B cell (primary cell): ENCODE data around the gene RER1.

ENCODE experiments used
- EZH2 ChIP-seq: IDR thresholded peaks from 2 replicates; pipeline ENCODE4 v1.6.1; 2012; ENCODE audit warnings: borderline replicate concordance, low read depth, mild to moderate bottlenecking, moderate library complexity, low read length; ENCODE audit not compliant: insufficient read depth, poor library complexity, severe bottlenecking
- TF ChIP-seq, protein P1 (sequence below): fragments of 200-600 bp; IDR thresholded peaks from one replicate; pipeline ENCODE4 v1.8.0; 2022; ENCODE audit warnings: antibody characterized with exemption, mild to moderate bottlenecking

DNA sequence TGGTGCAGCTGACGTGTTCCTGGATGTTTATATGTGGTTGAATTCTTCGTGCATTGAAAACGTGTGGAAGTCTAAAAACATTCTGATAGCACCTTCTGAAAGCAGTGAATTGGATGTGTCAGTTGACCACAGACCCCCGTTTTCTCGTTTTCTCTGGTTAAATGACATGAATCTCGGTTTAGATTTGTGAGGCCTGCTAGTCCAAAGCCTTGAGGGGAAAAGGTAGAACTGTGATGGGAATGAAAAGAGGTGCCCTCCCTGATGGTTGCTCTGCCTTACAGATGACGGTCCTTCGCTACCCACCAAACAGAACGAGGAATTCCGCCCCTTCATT lies 8.9 kb downstream of the RER1 start:
- TF ChIP-seq, protein P1, sequence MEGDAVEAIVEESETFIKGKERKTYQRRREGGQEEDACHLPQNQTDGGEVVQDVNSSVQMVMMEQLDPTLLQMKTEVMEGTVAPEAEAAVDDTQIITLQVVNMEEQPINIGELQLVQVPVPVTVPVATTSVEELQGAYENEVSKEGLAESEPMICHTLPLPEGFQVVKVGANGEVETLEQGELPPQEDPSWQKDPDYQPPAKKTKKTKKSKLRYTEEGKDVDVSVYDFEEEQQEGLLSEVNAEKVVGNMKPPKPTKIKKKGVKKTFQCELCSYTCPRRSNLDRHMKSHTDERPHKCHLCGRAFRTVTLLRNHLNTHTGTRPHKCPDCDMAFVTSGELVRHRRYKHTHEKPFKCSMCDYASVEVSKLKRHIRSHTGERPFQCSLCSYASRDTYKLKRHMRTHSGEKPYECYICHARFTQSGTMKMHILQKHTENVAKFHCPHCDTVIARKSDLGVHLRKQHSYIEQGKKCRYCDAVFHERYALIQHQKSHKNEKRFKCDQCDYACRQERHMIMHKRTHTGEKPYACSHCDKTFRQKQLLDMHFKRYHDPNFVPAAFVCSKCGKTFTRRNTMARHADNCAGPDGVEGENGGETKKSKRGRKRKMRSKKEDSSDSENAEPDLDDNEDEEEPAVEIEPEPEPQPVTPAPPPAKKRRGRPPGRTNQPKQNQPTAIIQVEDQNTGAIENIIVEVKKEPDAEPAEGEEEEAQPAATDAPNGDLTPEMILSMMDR = no peak
- no peak for TF ChIP-seq EZH2
